ENCODE data around the gene REV1.
A peak's percentile ranks its signal among the peaks of the same experiment; 100 is the strongest.

The REV1 gene

DNA sequence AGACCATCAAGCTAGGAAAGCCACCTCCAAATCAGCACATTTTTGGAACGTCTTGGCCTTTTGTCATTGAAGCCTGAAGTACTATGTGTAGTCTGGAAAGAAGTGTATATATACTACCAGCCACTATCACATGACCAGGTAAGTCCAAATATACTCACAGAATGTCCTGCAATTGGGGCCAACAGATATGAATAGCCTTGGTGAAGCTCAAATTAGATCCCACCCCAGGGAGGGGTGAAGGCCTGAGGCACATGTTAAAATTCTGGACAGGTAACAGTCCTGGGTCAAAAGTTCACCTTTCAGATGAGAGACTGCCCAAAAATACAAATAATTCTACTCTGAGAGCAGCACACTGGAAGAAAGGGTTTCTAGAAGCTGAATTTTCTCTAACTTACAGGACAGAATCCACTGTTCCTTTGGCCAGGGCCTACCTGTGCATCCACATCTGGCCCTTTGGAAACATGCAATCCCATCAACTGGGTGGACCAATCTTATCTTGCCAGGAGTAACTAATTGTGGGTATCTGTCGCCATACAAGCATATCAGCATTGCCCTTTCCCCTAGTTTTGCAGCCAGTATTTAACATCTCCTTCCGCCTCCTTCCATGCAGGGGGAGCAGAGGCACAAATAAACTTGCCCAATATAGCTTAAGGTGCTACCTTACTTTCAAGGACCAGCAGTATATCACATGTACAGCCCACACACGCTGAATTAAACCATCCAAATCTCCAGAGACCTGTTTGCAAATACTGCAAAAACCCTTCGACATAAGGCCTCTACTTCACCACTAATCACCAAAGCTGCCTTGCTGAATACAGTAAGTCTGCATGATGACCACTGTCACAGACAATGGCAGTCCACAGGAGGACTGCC, 84.8 kb downstream of the REV1 start:
- Mint-ChIP-seq H3K27ac (peak overlapping the region; percentile 68), H3K36me3 (peaks cover 94% of the 10 kb centered on the region), H3K4me1 (no peaks in the 10 kb centered on the region), H3K4me3 (no peak overlapping the region), H3K9me3 (no peaks in the 10 kb centered on the region)
- DNase-seq (ENCODE audit: low spot score in 2 of 2): no peak
- no peak for ATAC-seq

DNA sequence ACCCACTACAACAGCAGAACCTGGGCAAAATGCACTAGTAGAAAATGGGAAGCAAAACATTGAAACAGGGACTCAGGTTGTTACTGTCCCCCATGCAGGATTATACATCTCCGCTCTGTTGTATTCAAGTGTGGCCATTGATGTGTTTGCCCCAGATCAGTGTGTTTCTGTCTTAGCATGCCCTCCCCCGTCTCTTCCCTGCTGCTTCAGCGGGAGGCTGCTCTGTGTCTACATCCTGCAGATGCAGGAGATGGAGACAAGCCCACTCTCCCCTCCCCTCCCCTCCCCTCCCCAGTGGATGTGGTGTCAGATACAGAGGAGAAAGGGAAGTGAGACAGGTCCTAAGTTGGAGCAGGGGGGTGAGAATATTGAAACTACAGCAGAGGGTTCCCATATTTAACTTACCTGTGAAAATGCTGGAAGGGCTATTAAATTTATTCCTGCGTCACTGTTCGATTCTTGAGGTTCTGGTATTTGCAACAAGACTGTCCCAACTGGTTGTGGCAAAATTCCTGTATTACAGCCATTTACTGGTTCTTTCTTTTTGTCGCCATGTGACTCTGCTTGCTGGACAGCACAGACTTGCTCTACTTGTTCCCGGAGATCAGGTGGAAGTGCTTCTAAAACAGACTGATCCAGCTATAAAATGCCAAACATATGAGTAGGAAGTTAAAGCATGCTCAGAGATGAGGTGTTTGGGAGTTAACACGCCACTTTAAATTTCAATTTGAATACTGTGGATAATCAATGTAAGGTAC, 85.6 kb downstream of the REV1 start:
- no peak overlapping the region for H3K4me3 Mint-ChIP-seq
- no peaks in the 10 kb centered on the region for H3K9me3 Mint-ChIP-seq
- H3K27ac Mint-ChIP-seq: peak overlapping the region; percentile 68
- DNase-seq (ENCODE audit: low spot score in 2 of 2) (no peak), ATAC-seq (no peak)
- H3K4me1 Mint-ChIP-seq: no peaks in the 10 kb centered on the region
- peaks cover 95% of the 10 kb centered on the region for H3K36me3 Mint-ChIP-seq

DNA sequence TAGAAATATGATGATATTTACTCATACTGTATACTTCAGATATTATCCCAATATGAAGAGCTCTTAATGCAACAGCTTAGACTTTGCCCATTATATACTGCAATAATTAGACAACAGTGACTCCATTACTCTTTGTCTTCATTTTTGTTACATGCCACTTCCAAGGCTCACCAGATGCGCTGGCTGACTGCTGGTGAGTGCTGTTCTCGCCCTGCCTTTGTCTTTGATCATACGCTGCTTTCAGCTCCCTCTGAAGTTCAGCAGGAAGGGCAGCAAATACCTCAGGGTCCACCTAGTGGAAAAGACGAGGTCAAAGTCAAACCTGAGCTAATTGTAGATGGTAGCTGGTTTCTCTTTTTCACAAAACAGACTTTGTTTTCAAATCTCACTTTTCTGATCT, 86.3 kb downstream of the REV1 start:
- ATAC-seq: no peak
- no peaks in the 10 kb centered on the region for H3K4me1 Mint-ChIP-seq
- DNase-seq (ENCODE audit: low spot score in 2 of 2): no peak
- H3K9me3 Mint-ChIP-seq: no peaks in the 10 kb centered on the region
- peak overlapping the region; percentile 68 for H3K27ac Mint-ChIP-seq
- no peak overlapping the region for H3K4me3 Mint-ChIP-seq
- peaks cover 100% of the 10 kb centered on the region for H3K36me3 Mint-ChIP-seq

GRCh38 chr2:99403084-99403483, 86.7 kb downstream of the REV1 start:
- ATAC-seq (no peak), DNase-seq (ENCODE audit: low spot score in 2 of 2) (no peak)
- Mint-ChIP-seq H3K4me3 (no peak overlapping the region), H3K4me1 (no peaks in the 10 kb centered on the region), H3K9me3 (no peaks in the 10 kb centered on the region), H3K36me3 (peaks cover 100% of the 10 kb centered on the region), H3K27ac (peak overlapping the region; percentile 68)

GRCh38 chr2:99401841-99402240, 88.0 kb downstream of the REV1 start:
- Mint-ChIP-seq H3K36me3 (peaks cover 100% of the 10 kb centered on the region), H3K9me3 (no peaks in the 10 kb centered on the region), H3K4me1 (no peaks in the 10 kb centered on the region), H3K4me3 (no peak overlapping the region), H3K27ac (peak overlapping the region; percentile 68)
- no peak for DNase-seq (ENCODE audit: low spot score in 2 of 2)
- no peak for ATAC-seq

- ATAC-seq (no peak), DNase-seq (ENCODE audit: low spot score in 2 of 2) (no peak)
- Mint-ChIP-seq H3K27ac (peak overlapping the region; percentile 33), H3K4me3 (no peak overlapping the region), H3K9me3 (no peaks in the 10 kb centered on the region), H3K4me1 (no peaks in the 10 kb centered on the region), H3K36me3 (peaks cover 100% of the 10 kb centered on the region)
Observed at GRCh38 chr2:99399795-99400194, 90.0 kb downstream of the REV1 start.

GRCh38 chr2:99399063-99399462, 90.8 kb downstream of the REV1 start:
- Mint-ChIP-seq H3K9me3 (no peaks in the 10 kb centered on the region), H3K4me3 (no peak overlapping the region), H3K36me3 (peaks cover 100% of the 10 kb centered on the region), H3K4me1 (no peaks in the 10 kb centered on the region), H3K27ac (peak overlapping the region; percentile 33)
- ATAC-seq (no peak), DNase-seq (ENCODE audit: low spot score in 2 of 2) (no peak)

DNA sequence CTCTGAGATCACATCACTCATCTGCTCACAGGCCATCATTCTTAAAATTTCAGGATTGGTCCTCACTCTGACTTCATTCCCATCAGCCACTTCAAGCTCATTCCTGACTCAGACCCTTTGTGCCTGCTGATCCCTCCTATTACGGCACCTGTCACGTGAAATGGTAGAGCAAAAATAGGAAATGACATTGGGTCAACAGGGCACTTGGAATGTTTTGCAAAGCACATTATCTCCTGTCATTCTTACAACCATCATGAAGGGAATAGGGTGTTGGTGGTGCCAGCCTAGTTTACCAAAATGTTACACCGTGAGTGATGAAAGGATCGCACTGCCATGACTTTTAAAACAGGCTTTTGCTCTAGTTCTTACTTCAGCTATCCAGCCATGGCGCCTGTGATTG, 91.5 kb downstream of the REV1 start:
- H3K9me3 Mint-ChIP-seq: no peaks in the 10 kb centered on the region
- no peaks in the 10 kb centered on the region for H3K4me1 Mint-ChIP-seq
- H3K4me3 Mint-ChIP-seq: no peak overlapping the region
- H3K36me3 Mint-ChIP-seq: peaks cover 100% of the 10 kb centered on the region
- ATAC-seq (no peak), DNase-seq (ENCODE audit: low spot score in 2 of 2) (no peak)
- H3K27ac Mint-ChIP-seq: no peak overlapping the region

GRCh38 chr2:99397266-99397920, 92.4 kb downstream of the REV1 start:
- H3K36me3 Mint-ChIP-seq: peaks cover 100% of the 10 kb centered on the region
- no peak for ATAC-seq
- no peak for DNase-seq (ENCODE audit: low spot score in 2 of 2)
- H3K4me1 Mint-ChIP-seq: no peaks in the 10 kb centered on the region
- H3K9me3 Mint-ChIP-seq: no peaks in the 10 kb centered on the region
- no peak overlapping the region for H3K4me3 Mint-ChIP-seq
- peak overlapping the region; percentile 8 for H3K27ac Mint-ChIP-seq

- Mint-ChIP-seq H3K4me1 (no peaks in the 10 kb centered on the region), H3K36me3 (peaks cover 100% of the 10 kb centered on the region), H3K27ac (peak overlapping the region; percentile 41), H3K9me3 (no peaks in the 10 kb centered on the region), H3K4me3 (no peak overlapping the region)
- DNase-seq (ENCODE audit: low spot score in 2 of 2) (no peak), ATAC-seq (no peak)
Observed at GRCh38 chr2:99395589-99396130, 94.2 kb downstream of the REV1 start.

- Mint-ChIP-seq H3K4me3 (no peak overlapping the region), H3K27ac (no peak overlapping the region), H3K4me1 (peaks cover 9% of the 10 kb centered on the region), H3K36me3 (peaks cover 91% of the 10 kb centered on the region), H3K9me3 (no peaks in the 10 kb centered on the region)
- ATAC-seq (peak; percentile 49), DNase-seq (ENCODE audit: low spot score in 2 of 2) (no peak)
Observed at GRCh38 chr2:99389946-99390345, 99.9 kb downstream of the REV1 start.

DNA sequence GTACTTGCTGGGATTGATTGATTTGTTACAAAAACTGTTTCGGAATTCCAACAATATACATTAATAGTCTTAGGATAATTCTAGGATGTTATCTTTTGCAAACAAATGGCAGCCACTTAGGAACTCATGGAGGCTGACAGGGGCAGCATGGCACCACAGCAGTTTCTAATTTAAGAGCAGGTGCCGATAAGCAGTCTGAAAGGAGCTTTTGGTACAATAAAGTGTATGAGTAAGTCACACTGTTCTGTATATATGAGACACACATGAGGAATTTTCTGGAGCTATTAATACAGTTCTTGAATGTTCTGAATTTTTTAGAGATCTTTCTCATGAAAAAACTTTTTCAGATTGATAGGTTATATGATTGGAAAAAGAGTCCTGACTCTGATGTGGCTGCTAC, 100.4 kb downstream of the REV1 start:
- ATAC-seq (no peak), DNase-seq (ENCODE audit: low spot score in 2 of 2) (no peak)
- no peak overlapping the region for H3K27ac Mint-ChIP-seq
- H3K9me3 Mint-ChIP-seq: no peaks in the 10 kb centered on the region
- H3K36me3 Mint-ChIP-seq: peaks cover 91% of the 10 kb centered on the region
- H3K4me1 Mint-ChIP-seq: peaks cover 9% of the 10 kb centered on the region
- no peak overlapping the region for H3K4me3 Mint-ChIP-seq

- Mint-ChIP-seq H3K27ac (no peak overlapping the region), H3K4me3 (no peak overlapping the region), H3K4me1 (peaks cover 9% of the 10 kb centered on the region), H3K9me3 (no peaks in the 10 kb centered on the region), H3K36me3 (peaks cover 91% of the 10 kb centered on the region)
- DNase-seq (ENCODE audit: low spot score in 2 of 2) (no peak), ATAC-seq (no peak)
Observed at GRCh38 chr2:99388892-99389291, 100.9 kb downstream of the REV1 start.

DNA sequence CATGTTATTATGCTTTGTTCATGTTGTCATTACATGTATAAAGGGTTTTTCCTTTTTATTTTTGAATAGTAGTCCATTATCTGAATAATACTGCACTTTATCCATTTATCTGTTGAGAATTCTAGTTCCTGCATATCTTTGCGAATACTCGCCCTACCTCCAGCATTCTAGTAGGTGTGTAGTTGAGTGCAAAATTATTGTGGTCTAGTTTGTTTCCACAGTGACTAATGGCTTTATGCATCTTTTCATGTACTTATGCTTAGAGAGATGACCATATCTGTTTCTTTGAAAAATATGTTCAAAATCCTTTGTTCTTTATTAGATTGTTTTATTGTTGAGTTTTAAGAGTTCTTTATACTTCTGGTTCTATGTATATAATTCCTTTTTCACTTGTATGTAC, 103.8 kb downstream of the REV1 start:
- Mint-ChIP-seq H3K36me3 (peaks cover 91% of the 10 kb centered on the region), H3K9me3 (no peaks in the 10 kb centered on the region), H3K4me3 (no peak overlapping the region), H3K4me1 (peaks cover 9% of the 10 kb centered on the region), H3K27ac (no peak overlapping the region)
- DNase-seq (ENCODE audit: low spot score in 2 of 2) (no peak), ATAC-seq (no peak)

DNA sequence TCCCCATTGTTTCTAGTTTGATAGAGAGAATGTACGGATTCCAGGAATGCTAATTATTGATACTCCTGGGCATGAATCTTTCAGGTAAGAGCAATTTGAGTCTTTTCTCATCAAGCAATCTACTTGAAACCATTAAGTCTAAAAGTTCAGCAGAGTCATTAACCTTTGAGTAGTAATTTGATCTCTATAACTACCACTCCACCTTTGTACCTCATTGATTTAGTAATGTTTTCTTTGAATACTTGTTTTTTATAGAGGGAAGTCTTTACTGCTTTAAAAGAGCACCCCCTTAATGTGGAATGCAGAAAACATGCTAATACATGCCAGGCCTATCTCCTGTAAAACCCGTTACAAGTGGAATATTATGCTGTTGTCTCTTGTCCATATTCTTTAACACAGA, 107.7 kb downstream of the REV1 start:
- Mint-ChIP-seq H3K4me1 (peaks cover 19% of the 10 kb centered on the region), H3K9me3 (no peaks in the 10 kb centered on the region), H3K27ac (no peak overlapping the region), H3K36me3 (peaks cover 99% of the 10 kb centered on the region), H3K4me3 (no peak overlapping the region)
- ATAC-seq: no peak
- no peak for DNase-seq (ENCODE audit: low spot score in 2 of 2)

Data from stimulated activated effector memory CD8-positive, alpha-beta T cell treated with anti-CD3 and anti-CD28 coated beads, Interleukin-12 subunit alpha, Interleukin-12 subunit beta, amount 100 ng/mL, for 72 hours (primary cell).